Measurements from ENCODE around the gene ITLN2. TPM values are rescaled to one million over a fixed set of nuclear protein-coding genes. Genes with fewer than 3 reads are reported as not detected.
"Not testable (repeated sequence)": the region's sequence is repeated elsewhere in the genome, so short reads cannot be mapped to it uniquely, and the experiment has no call there.

Gene ITLN2
- total RNA-seq, 1 donor, result not detected

GRCh38 chr1:160916666-160917065, 37.9 kb downstream of the ITLN2 start:
- no peak for TF ChIP-seq CTCF (IDR thresholded peaks at IDR 0.05; ENCODE audit: insufficient read depth, low read length)
- H3K4me3 ChIP-seq (ENCODE audit: low read depth, low read length), result no peak overlapping the region
- no peak for DNase-seq (ENCODE audit: low read depth)

- not testable (repeated sequence) for DNase-seq (ENCODE audit: low read depth); H3K4me3 ChIP-seq (ENCODE audit: low read depth, low read length)
Observed at GRCh38 chr1:160913229-160913628, 41.4 kb downstream of the ITLN2 start.

- no peak for TF ChIP-seq CTCF (IDR thresholded peaks at IDR 0.05; ENCODE audit: insufficient read depth, low read length)
- DNase-seq (ENCODE audit: low read depth), result no peak
- H3K4me3 ChIP-seq (ENCODE audit: low read depth, low read length), result no peak overlapping the region
Observed at GRCh38 chr1:160911925-160912324, 42.7 kb downstream of the ITLN2 start.

- TF ChIP-seq CTCF (IDR thresholded peaks at IDR 0.05; ENCODE audit: insufficient read depth, low read length), result no peak
- H3K4me3 ChIP-seq (ENCODE audit: low read depth, low read length), result no peak overlapping the region
- peak; percentile 87 for DNase-seq (ENCODE audit: low read depth)
Observed at GRCh38 chr1:160911441-160911840, 43.2 kb downstream of the ITLN2 start.

- H3K4me3 ChIP-seq (ENCODE audit: low read depth, low read length), result no peak overlapping the region
- no peak for TF ChIP-seq CTCF (IDR thresholded peaks at IDR 0.05; ENCODE audit: insufficient read depth, low read length)
- DNase-seq (ENCODE audit: low read depth), result no peak
Observed at GRCh38 chr1:160910170-160910750, 44.3 kb downstream of the ITLN2 start.

GRCh38 chr1:160907976-160908375, 46.6 kb downstream of the ITLN2 start:
- H3K4me3 ChIP-seq (ENCODE audit: low read depth, low read length), result no peak overlapping the region
- peak; percentile 90 for DNase-seq (ENCODE audit: low read depth)
- no peak for TF ChIP-seq CTCF (IDR thresholded peaks at IDR 0.05; ENCODE audit: insufficient read depth, low read length)

GRCh38 chr1:160905617-160905989, 49.0 kb downstream of the ITLN2 start:
- H3K4me3 ChIP-seq (ENCODE audit: low read depth, low read length), result no peak overlapping the region
- no peak for DNase-seq (ENCODE audit: low read depth)
- TF ChIP-seq CTCF (IDR thresholded peaks at IDR 0.05; ENCODE audit: insufficient read depth, low read length), result no peak
